Neuronal stem cell (in vitro differentiated cells): ENCODE measurements around the gene OPN4.

ENCODE experiments used
- DNase-seq: peaks from one replicate; pipeline ENCODE4 v3.0.0-alpha.2; 2013; ENCODE audit warnings: low spot score
- H2AFZ ChIP-seq: one replicate; pipeline ENCODE4 v1.6.1; 2013; ENCODE audit warnings: mild to moderate bottlenecking, low read length, inconsistent platforms
- H2AK5ac ChIP-seq: 2 replicates; pipeline ENCODE4 v1.6.1; 2013; ENCODE audit warnings: low read depth, mild to moderate bottlenecking, inconsistent platforms, low read length, moderate library complexity, mixed read lengths
- H2BK120ac ChIP-seq: 2 replicates; pipeline ENCODE4 v1.6.1; 2013; ENCODE audit warnings: low read depth, mild to moderate bottlenecking, inconsistent platforms, low read length, moderate library complexity, mixed read lengths
- H2BK12ac ChIP-seq: one replicate; pipeline ENCODE4 v1.6.1; 2013; ENCODE audit warnings: low read length, inconsistent platforms
- H2BK15ac ChIP-seq: 2 replicates; pipeline ENCODE4 v1.6.1; 2013; ENCODE audit warnings: mild to moderate bottlenecking, low read length, inconsistent platforms, mixed read lengths
- H2BK5ac ChIP-seq: one replicate; pipeline ENCODE4 v1.6.1; 2013; ENCODE audit warnings: inconsistent platforms, mild to moderate bottlenecking, low read length, moderate library complexity
- H3K14ac ChIP-seq: one replicate; pipeline ENCODE4 v1.6.1; 2013; ENCODE audit warnings: low read length, inconsistent platforms
- H3K18ac ChIP-seq: 2 replicates; pipeline ENCODE4 v1.6.1; 2013; ENCODE audit warnings: low read length, inconsistent platforms
- H3K23ac ChIP-seq: 2 replicates; pipeline ENCODE4 v1.6.1; 2013; ENCODE audit warnings: low read depth, mild to moderate bottlenecking, mixed read lengths, low read length, inconsistent platforms; ENCODE audit not compliant: poor library complexity
- H3K27ac ChIP-seq: replicated peaks from 3 replicates; pipeline ENCODE4 v1.5.1; 2013; ENCODE audit warnings: low read length, inconsistent platforms
- H3K27me3 ChIP-seq, 3 experiments: 2 replicates each; pipeline ENCODE4 v1.6.1; 2013; ENCODE audit warnings: low read length in 3 of 3, mild to moderate bottlenecking in 2 of 3, inconsistent platforms in 1 of 3, low read depth in 1 of 3, mixed read lengths in 1 of 3, moderate library complexity in 1 of 3; ENCODE audit not compliant: control insufficient read depth in 3 of 3, insufficient read depth in 3 of 3
- H3K36me3 ChIP-seq, 2 donors: replicated peaks in 1 of 2; 2 replicates each; pipeline ENCODE4 v1.6.1; 2013; ENCODE audit warnings: low read length in 2 of 2; ENCODE audit not compliant: control insufficient read depth in 2 of 2, insufficient read depth in 2 of 2
- H3K4ac ChIP-seq: 2 replicates; pipeline ENCODE4 v1.6.1; 2013; ENCODE audit warnings: inconsistent platforms, mild to moderate bottlenecking, low read length, moderate library complexity
- H3K4me1 ChIP-seq, 2 donors: 1 replicate in 1 of 2; 2 replicates in 1 of 2; pipeline ENCODE4 v1.6.1; 2013; ENCODE audit warnings: low read length in 2 of 2, low read depth in 1 of 2; ENCODE audit not compliant: control insufficient read depth in 2 of 2, insufficient read depth in 1 of 2
- H3K4me2 ChIP-seq: one replicate; pipeline ENCODE4 v1.6.1; 2013; ENCODE audit warnings: mild to moderate bottlenecking, low read length, inconsistent platforms; ENCODE audit not compliant: insufficient read depth, poor library complexity, severe bottlenecking
- H3K4me3 ChIP-seq, 2 donors: 2 replicates each; pipeline ENCODE4 v1.5.1; 2013; ENCODE audit warnings: low read length in 2 of 2, mild to moderate bottlenecking in 2 of 2, inconsistent platforms in 1 of 2, moderate library complexity in 1 of 2
- H3K79me1 ChIP-seq: one replicate; pipeline ENCODE4 v1.6.1; 2013; ENCODE audit warnings: low read depth, mild to moderate bottlenecking, inconsistent platforms, low read length, moderate library complexity
- H3K9ac ChIP-seq: one replicate; pipeline ENCODE4 v1.6.1; 2013; ENCODE audit warnings: mild to moderate bottlenecking, low read depth, low read length, inconsistent platforms; ENCODE audit not compliant: poor library complexity
- H3K9me3 ChIP-seq, 2 donors: replicated peaks in 1 of 2; 2 replicates each; pipeline versions ENCODE3 to v1.6.1; 2013; ENCODE audit warnings: low read length in 2 of 2, mild to moderate bottlenecking in 2 of 2, inconsistent platforms in 1 of 2, low read depth in 1 of 2, mixed read lengths in 1 of 2, moderate library complexity in 1 of 2; ENCODE audit not compliant: control insufficient read depth in 2 of 2, insufficient read depth in 1 of 2
- H4K8ac ChIP-seq: one replicate; pipeline ENCODE4 v1.6.1; 2013; ENCODE audit warnings: low read depth, mild to moderate bottlenecking, inconsistent platforms, low read length, moderate library complexity
- H4K91ac ChIP-seq: one replicate; pipeline ENCODE4 v1.6.1; 2013; ENCODE audit warnings: low read length, low read depth, mild to moderate bottlenecking, inconsistent platforms; ENCODE audit not compliant: poor library complexity
- WGBS, 2 donors: extraction: QIAGEN DNeasy Blood & Tissue Kit; methylation state at CpG; one replicate each; pipeline ENCODE4 v1.1.7; 2013; ENCODE audit warnings: missing lambda C conversion rate in 2 of 2, mixed read lengths in 1 of 2; ENCODE audit not compliant: insufficient read length in 2 of 2, insufficient replicate concordance in 1 of 2; ENCODE audit errors: extremely low coverage in 2 of 2; 5-methylcytosine and 5-hydroxymethylcytosine counted together

Gene OPN4

DNA sequence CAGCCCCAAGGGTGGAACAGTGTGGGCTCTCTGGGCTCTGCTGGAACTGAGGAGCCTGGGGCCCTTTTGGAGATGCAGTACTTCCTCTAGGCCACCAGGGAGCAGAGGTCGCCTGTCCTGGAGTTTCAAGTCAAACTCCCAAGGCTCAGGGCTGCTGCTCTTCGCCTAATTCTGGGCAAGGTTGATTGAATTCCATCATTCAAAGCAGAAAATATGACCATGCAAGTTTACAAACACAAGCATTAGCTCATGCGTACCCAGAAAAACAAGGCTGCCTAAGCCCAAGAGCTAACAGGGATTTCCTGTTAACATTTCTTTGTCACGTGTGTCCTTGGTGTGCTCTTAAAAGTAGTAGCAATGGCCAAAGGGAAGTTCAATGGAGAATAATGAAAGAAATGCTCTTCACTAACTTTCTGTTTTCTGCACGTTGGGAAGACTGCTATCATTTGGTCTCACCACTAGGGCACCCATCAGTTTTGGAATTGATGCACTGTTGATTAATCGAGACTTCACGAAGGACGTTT is 34.1 kb downstream of the OPN4 start:
- no peak overlapping the region for H2AFZ ChIP-seq
- H3K4me2 ChIP-seq, result no peak overlapping the region

DNA sequence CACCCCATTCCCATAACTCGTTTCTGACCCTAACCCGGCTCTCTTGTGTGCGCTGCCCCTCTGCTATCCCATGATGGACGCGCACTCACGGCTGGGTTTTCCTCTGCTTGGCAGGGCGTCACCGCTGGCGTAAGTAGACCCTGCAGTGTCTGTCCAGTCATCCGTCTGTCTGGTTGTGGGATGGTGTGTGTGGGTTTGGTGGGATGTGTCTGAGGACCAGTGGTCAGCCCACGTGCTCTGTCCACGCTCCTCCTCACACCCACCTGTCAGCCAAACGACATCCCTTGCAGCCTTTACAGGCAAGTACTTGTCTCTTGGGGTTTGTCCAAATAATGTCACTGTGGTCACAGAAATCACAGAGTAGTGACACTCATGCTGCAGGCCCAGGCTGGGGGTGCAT is 34.8 kb downstream of the OPN4 start:
- Histone ChIP-seq H4K8ac (no peak overlapping the region), H2BK5ac (no peak overlapping the region), H2AK5ac (peak overlapping the region; percentile 29), H2BK120ac (no peak overlapping the region), H2BK15ac (no peak overlapping the region), H3K79me1 (peaks cover 2% of the 10 kb centered on the region), H3K18ac (no peak overlapping the region), H3K4me1 (peaks cover 14 to 20% of the 10 kb centered on the region in 2 donors), H3K4ac (no peak overlapping the region), H2AFZ (no peak overlapping the region), H3K36me3 (no peaks in the 10 kb centered on the region), H3K9me3 (no peaks in the 10 kb centered on the region), H3K9ac (no peak overlapping the region), H4K91ac (no peak overlapping the region), H3K27ac (no peak overlapping the region), H3K4me2 (no peak overlapping the region), H3K14ac (no peak overlapping the region), H3K4me3 (no peak overlapping the region), H3K23ac (peak overlapping the region; percentile 26), H2BK12ac (no peak overlapping the region), H3K27me3 (peaks cover 0 to 9% (median 0%) of the 10 kb centered on the region in 3 experiments)
- DNase-seq, result no peak
- no CpG with 5 or more reads among the region's 13 CpGs for WGBS, 2 donors

More for the DNA sequence above, 34.1 kb downstream of the OPN4 start:
- H3K14ac ChIP-seq, result no peak overlapping the region
- H3K23ac ChIP-seq, result no peak overlapping the region
- H2AK5ac ChIP-seq, result no peak overlapping the region
- H3K36me3 ChIP-seq, result no peaks in the 10 kb centered on the region
- peaks cover 15 to 19% of the 10 kb centered on the region in 2 donors for H3K4me1 ChIP-seq
- H4K91ac ChIP-seq, result no peak overlapping the region
- H3K27me3 ChIP-seq, result peaks cover 0 to 13% (median 0%) of the 10 kb centered on the region in 3 experiments
- no peak overlapping the region for H2BK5ac ChIP-seq
- no peak overlapping the region for H3K9ac ChIP-seq
- H3K9me3 ChIP-seq, result no peaks in the 10 kb centered on the region
- no peak overlapping the region for H3K18ac ChIP-seq
- H3K27ac ChIP-seq, result no peak overlapping the region
- H2BK12ac ChIP-seq, result no peak overlapping the region
- no peak overlapping the region for H2BK15ac ChIP-seq
- WGBS, 2 donors, result no CpG with 5 or more reads among the region's 8 CpGs
- no peak overlapping the region for H4K8ac ChIP-seq
- H3K79me1 ChIP-seq, result peaks cover 2% of the 10 kb centered on the region
- no peak overlapping the region for H2BK120ac ChIP-seq
- no peak overlapping the region for H3K4ac ChIP-seq
- DNase-seq, result peak; percentile 54
- no peak overlapping the region for H3K4me3 ChIP-seq

DNA sequence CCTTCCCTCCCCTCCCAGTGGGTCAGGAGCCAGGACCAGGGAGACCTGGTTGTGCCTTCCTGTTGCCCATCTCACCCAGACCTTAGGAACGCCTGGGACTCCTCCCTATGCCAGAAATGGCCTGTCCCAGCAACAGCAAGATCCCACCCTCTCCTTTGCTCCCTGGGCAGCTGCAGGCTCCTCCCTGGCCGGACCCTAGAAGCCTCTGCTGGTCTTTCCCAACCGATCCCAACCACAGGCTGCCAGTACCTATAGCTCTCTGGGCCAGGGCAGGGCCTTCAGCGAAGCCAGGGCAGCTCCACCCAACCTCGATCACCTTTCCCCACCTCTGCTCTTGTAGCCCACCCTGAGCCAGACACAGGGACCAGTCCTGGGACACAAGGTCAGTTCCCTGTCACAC is 35.9 kb downstream of the OPN4 start:
- no peak overlapping the region for H3K4me3 ChIP-seq
- no peak overlapping the region for H3K9ac ChIP-seq
- peaks cover 0 to 18% (median 0%) of the 10 kb centered on the region in 3 experiments for H3K27me3 ChIP-seq
- no peaks in the 10 kb centered on the region for H3K9me3 ChIP-seq
- H2AK5ac ChIP-seq, result no peak overlapping the region
- peaks cover 8 to 11% of the 10 kb centered on the region in 2 donors for H3K4me1 ChIP-seq
- H3K14ac ChIP-seq, result no peak overlapping the region
- H4K8ac ChIP-seq, result no peak overlapping the region
- no peak overlapping the region for H2BK120ac ChIP-seq
- H2AFZ ChIP-seq, result no peak overlapping the region
- peaks cover 2% of the 10 kb centered on the region for H3K79me1 ChIP-seq
- no peak overlapping the region for H3K27ac ChIP-seq
- H3K18ac ChIP-seq, result peak overlapping the region; percentile 41
- no peaks in the 10 kb centered on the region for H3K36me3 ChIP-seq
- no peak for DNase-seq
- no peak overlapping the region for H3K4ac ChIP-seq
- H2BK12ac ChIP-seq, result no peak overlapping the region
- no peak overlapping the region for H3K4me2 ChIP-seq
- WGBS, 2 donors, result no CpG with 5 or more reads among the region's 5 CpGs
- no peak overlapping the region for H2BK5ac ChIP-seq
- H4K91ac ChIP-seq, result no peak overlapping the region
- H2BK15ac ChIP-seq, result no peak overlapping the region
- no peak overlapping the region for H3K23ac ChIP-seq

DNA sequence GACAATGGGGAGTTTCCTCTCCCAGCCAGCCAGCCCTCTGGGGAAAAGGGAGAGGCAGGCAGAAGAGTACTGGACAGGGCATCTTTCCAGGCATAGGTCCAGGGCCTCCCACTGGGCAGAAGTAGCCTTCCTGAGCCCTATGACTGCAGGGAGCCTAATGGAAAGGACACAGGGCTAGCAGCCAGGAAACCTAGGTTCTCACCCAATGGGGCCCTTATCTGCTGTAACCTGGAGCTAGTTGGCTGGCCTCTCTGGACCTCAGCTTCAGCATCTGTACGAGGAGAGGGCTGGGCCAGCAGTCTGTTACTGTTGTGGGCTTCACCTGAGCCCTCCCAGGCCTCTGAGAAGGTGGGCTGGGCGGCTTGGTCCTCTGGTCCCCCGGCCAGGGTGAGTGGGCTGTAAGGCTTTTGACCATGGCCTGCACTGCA is 36.3 kb downstream of the OPN4 start:
- Histone ChIP-seq H2AFZ (no peak overlapping the region), H3K9me3 (no peaks in the 10 kb centered on the region), H3K4me2 (no peak overlapping the region), H2BK5ac (no peak overlapping the region), H2BK120ac (no peak overlapping the region), H3K23ac (peak overlapping the region; percentile 5), H3K4me1 (peaks cover 6 to 7% of the 10 kb centered on the region in 2 donors), H4K8ac (no peak overlapping the region), H4K91ac (no peak overlapping the region), H3K4me3 (no peak overlapping the region), H2BK15ac (no peak overlapping the region), H3K36me3 (no peaks in the 10 kb centered on the region), H2BK12ac (no peak overlapping the region), H3K27me3 (peaks cover 0 to 23% (median 0%) of the 10 kb centered on the region in 3 experiments), H2AK5ac (no peak overlapping the region), H3K79me1 (no peaks in the 10 kb centered on the region), H3K18ac (no peak overlapping the region), H3K27ac (no peak overlapping the region), H3K4ac (no peak overlapping the region), H3K9ac (no peak overlapping the region), H3K14ac (no peak overlapping the region)
- DNase-seq, result no peak
- no CpG with 5 or more reads among the region's 3 CpGs for WGBS, 2 donors
